H9 (cell line): ENCODE data around the gene GPC6. TPM values are rescaled to one million over a fixed set of nuclear protein-coding genes. Genes with fewer than 3 reads are reported as not detected.

Experiments used
- DNase-seq: peaks from one replicate; pipeline ENCODE4 v3.0.0-alpha.2; 2017
- H2AFZ ChIP-seq: one replicate; pipeline ENCODE4 v1.6.1; 2013; ENCODE audit warnings: mild to moderate bottlenecking, low read length, control low read depth, moderate library complexity
- H2AK5ac ChIP-seq: 2 replicates; pipeline ENCODE4 v1.6.1; 2013; ENCODE audit warnings: low read length, control low read depth, mixed read lengths; ENCODE audit not compliant: insufficient read length
- H2BK120ac ChIP-seq: one replicate; pipeline ENCODE4 v1.6.1; 2013; ENCODE audit warnings: low read depth, mild to moderate bottlenecking, low read length, control low read depth, inconsistent platforms; ENCODE audit not compliant: poor library complexity, severe bottlenecking
- H2BK12ac ChIP-seq: 2 replicates; pipeline ENCODE4 v1.6.1; 2013; ENCODE audit warnings: low read length, control low read depth, mixed read lengths, low read depth; ENCODE audit not compliant: insufficient read length
- H2BK15ac ChIP-seq: 2 replicates; pipeline ENCODE4 v1.6.1; 2013; ENCODE audit warnings: low read depth, low read length, control low read depth
- H2BK20ac ChIP-seq: one replicate; pipeline ENCODE4 v1.6.1; 2013; ENCODE audit warnings: low read depth, mild to moderate bottlenecking, low read length, control low read depth, inconsistent platforms; ENCODE audit not compliant: poor library complexity, severe bottlenecking
- H2BK5ac ChIP-seq: 2 replicates; pipeline ENCODE4 v1.6.1; 2013; ENCODE audit warnings: low read length, control low read depth, mixed read lengths; ENCODE audit not compliant: insufficient read length
- H3K14ac ChIP-seq: 2 replicates; pipeline ENCODE4 v1.6.1; 2013; ENCODE audit warnings: low read length, control low read depth; ENCODE audit not compliant: insufficient read depth
- H3K18ac ChIP-seq: 2 replicates; pipeline ENCODE4 v1.6.1; 2013; ENCODE audit warnings: low read depth, mild to moderate bottlenecking, mixed read lengths, low read length, control low read depth; ENCODE audit not compliant: insufficient read length
- H3K23ac ChIP-seq: 2 replicates; pipeline ENCODE4 v1.6.1; 2013; ENCODE audit warnings: low read length, control low read depth, mixed read lengths, low read depth; ENCODE audit not compliant: insufficient read length
- H3K23me2 ChIP-seq: 2 replicates; pipeline ENCODE4 v1.6.1; 2013; ENCODE audit warnings: low read depth, mild to moderate bottlenecking, mixed read lengths, low read length, control low read depth; ENCODE audit not compliant: insufficient read length, poor library complexity, severe bottlenecking
- H3K27ac ChIP-seq: 2 replicates; pipeline ENCODE4 v1.5.1; 2013; ENCODE audit warnings: low read length, control low read depth, mixed read lengths, low read depth; ENCODE audit not compliant: insufficient read length
- H3K27me3 ChIP-seq: 2 replicates; pipeline ENCODE4 v1.6.1; 2013; ENCODE audit warnings: low read length, control low read depth, inconsistent platforms; ENCODE audit not compliant: insufficient read depth
- H3K4ac ChIP-seq: 2 replicates; pipeline ENCODE4 v1.6.1; 2013; ENCODE audit warnings: low read depth, mild to moderate bottlenecking, control low read depth, inconsistent platforms, low read length, moderate library complexity
- H3K4me1 ChIP-seq: 2 replicates; pipeline ENCODE4 v1.6.1; 2013; ENCODE audit warnings: low read length, control low read depth, inconsistent platforms; ENCODE audit not compliant: insufficient read depth
- H3K4me2 ChIP-seq: 2 replicates; pipeline ENCODE4 v1.6.1; 2013; ENCODE audit warnings: low read length, control low read depth, mixed read lengths; ENCODE audit not compliant: insufficient read length, insufficient read depth
- H3K56ac ChIP-seq: 2 replicates; pipeline ENCODE4 v1.6.1; 2013; ENCODE audit warnings: low read depth, mild to moderate bottlenecking, mixed read lengths, low read length, control low read depth; ENCODE audit not compliant: insufficient read length
- H3K79me1 ChIP-seq: 2 replicates; pipeline ENCODE4 v1.6.1; 2013; ENCODE audit warnings: low read depth, mild to moderate bottlenecking, moderate library complexity, low read length, control low read depth, inconsistent platforms; ENCODE audit not compliant: insufficient read depth, poor library complexity, severe bottlenecking
- H3K79me2 ChIP-seq: 2 replicates; pipeline ENCODE4 v1.6.1; 2013; ENCODE audit warnings: low read length, control low read depth, inconsistent platforms; ENCODE audit not compliant: insufficient read depth
- H3K9ac ChIP-seq: 2 replicates; pipeline ENCODE4 v1.6.1; 2013; ENCODE audit warnings: low read length, control low read depth, mixed read lengths; ENCODE audit not compliant: insufficient read length; ENCODE audit errors: extremely low read depth
- H3K9me3 ChIP-seq: one replicate; pipeline ENCODE4 v1.6.1; 2013; ENCODE audit warnings: low read depth, low read length, inconsistent platforms; ENCODE audit not compliant: control insufficient read depth
- H3T11ph ChIP-seq: one replicate; pipeline ENCODE4 v1.6.1; 2013; ENCODE audit warnings: mild to moderate bottlenecking, low read length, control low read depth, inconsistent platforms
- H4K20me1 ChIP-seq: one replicate; pipeline ENCODE4 v1.6.1; 2013; ENCODE audit not compliant: control insufficient read depth, insufficient read length, insufficient read depth
- H4K5ac ChIP-seq: 2 replicates; pipeline ENCODE4 v1.6.1; 2013; ENCODE audit warnings: low read depth, mild to moderate bottlenecking, mixed read lengths, low read length, control low read depth; ENCODE audit not compliant: insufficient read length
- H4K8ac ChIP-seq: replicated peaks from 2 replicates; pipeline ENCODE4 v1.6.1; 2013; ENCODE audit warnings: low read length, control low read depth, mixed read lengths, low read depth; ENCODE audit not compliant: insufficient read length
- H4K91ac ChIP-seq: 2 replicates; pipeline ENCODE4 v1.6.1; 2013; ENCODE audit warnings: low read depth, mild to moderate bottlenecking, moderate library complexity, mixed read lengths, low read length, control low read depth; ENCODE audit not compliant: insufficient read length
- H3K27ac Mint-ChIP-seq, 3 experiments: 2 replicates in 2 of 3; 3 replicates in 1 of 3; pipeline ENCODE4 v1.8.0; 2020 to 2021; ENCODE audit warnings: mixed read lengths in 3 of 3, mild to moderate bottlenecking in 1 of 3, moderate library complexity in 1 of 3
- H3K27me3 Mint-ChIP-seq: 2 replicates; pipeline ENCODE4 v1.8.0; 2021; ENCODE audit warnings: low read depth, mild to moderate bottlenecking, moderate library complexity, mixed read lengths
- H3K36me3 Mint-ChIP-seq, 3 experiments: 2 replicates in 2 of 3; 3 replicates in 1 of 3; pipeline ENCODE4 v1.8.0; 2020 to 2021; ENCODE audit warnings: low read depth in 3 of 3, mixed read lengths in 3 of 3; ENCODE audit not compliant: insufficient read depth in 1 of 3
- H3K4me1 Mint-ChIP-seq, 2 experiments: 2 replicates each; pipeline ENCODE4 v1.8.0; 2020; ENCODE audit warnings: mixed read lengths in 2 of 2
- H3K4me3 Mint-ChIP-seq, 2 experiments: 2 replicates in 1 of 2; 3 replicates in 1 of 2; pipeline ENCODE4 v1.8.0; 2020 to 2021; ENCODE audit warnings: mild to moderate bottlenecking in 2 of 2, mixed read lengths in 2 of 2, moderate library complexity in 1 of 2
- H3K9me3 Mint-ChIP-seq, 2 experiments: 2 replicates in 1 of 2; 3 replicates in 1 of 2; pipeline ENCODE4 v1.8.0; 2020; ENCODE audit warnings: mild to moderate bottlenecking in 2 of 2, mixed read lengths in 2 of 2, moderate library complexity in 1 of 2
- CTCF ChIP-seq: fragments of 200-600 bp; sonication (generic); conservative IDR thresholded peaks from 3 replicates; pipeline ENCODE4 v1.8.0; 2021; ENCODE audit warnings: antibody characterized with exemption, mild to moderate bottlenecking
- total RNA-seq: library from RNA; stranded (reverse); gene quantifications from 2 replicates; pipeline ENCODE4 v1.2.1, GENCODE V29; 2021

Gene GPC6
- total RNA-seq, 1 experiment from 2014 or later, result 15.6 TPM

- no peak overlapping the region for H2BK120ac ChIP-seq
- no peak overlapping the region for H2AFZ ChIP-seq
- H4K20me1 ChIP-seq, result no peaks in the 10 kb centered on the region
- no peak overlapping the region for H3K9ac ChIP-seq
- H3K4me2 ChIP-seq, result no peak overlapping the region
- Mint-ChIP-seq H3K27me3 (no peaks in the 10 kb centered on the region), H3K9me3 (no peaks in the 10 kb centered on the region), H3K36me3 (no peaks in the 10 kb centered on the region), H3K27ac (no peak overlapping the region), H3K4me1 (peaks cover 21 to 22% of the 10 kb centered on the region in 2 experiments), H3K4me3 (no peak overlapping the region)
- H2BK20ac ChIP-seq, result no peak overlapping the region
- no peak overlapping the region for H4K91ac ChIP-seq
- no peak overlapping the region for H4K8ac ChIP-seq
- H3K18ac ChIP-seq, result no peak overlapping the region
- H3K27me3 ChIP-seq, result peaks cover 2% of the 10 kb centered on the region; the same call in 1 of the 2 replicates
- no peak overlapping the region for H3T11ph ChIP-seq
- H3K23me2 ChIP-seq, result no peaks in the 10 kb centered on the region
- no peaks in the 10 kb centered on the region; the same call in 1 of the 2 replicates for H3K4me1 ChIP-seq
- H2BK12ac ChIP-seq, result no peak overlapping the region
- no peaks in the 10 kb centered on the region for H3K79me1 ChIP-seq
- no peak for DNase-seq
- no peak overlapping the region for H2AK5ac ChIP-seq
- no peak overlapping the region for H4K5ac ChIP-seq
- H2BK5ac ChIP-seq, result no peak overlapping the region
- H3K23ac ChIP-seq, result no peak overlapping the region
- no peak overlapping the region for H3K14ac ChIP-seq
- no peak overlapping the region for H2BK15ac ChIP-seq
- H3K27ac ChIP-seq, result no peak overlapping the region
- H3K79me2 ChIP-seq, result no peaks in the 10 kb centered on the region
- no peak overlapping the region for H3K56ac ChIP-seq
- no peaks in the 10 kb centered on the region for H3K9me3 ChIP-seq
- no peak for TF ChIP-seq CTCF
- H3K4ac ChIP-seq, result no peak overlapping the region
Observed at GRCh38 chr13:93987458-93987857, 760.9 kb downstream of the GPC6 start.
